Inflammatory macrophage (primary cell): Measurements from ENCODE around the gene SYNRG.
A peak's percentile ranks its signal among the peaks of the same experiment; 100 is the strongest.

Experiments
- DNase-seq, 2 donors: peaks; one replicate each; pipeline ENCODE4 v3.0.0-alpha.2; 2020 to 2022

SYNRG gene

DNA sequence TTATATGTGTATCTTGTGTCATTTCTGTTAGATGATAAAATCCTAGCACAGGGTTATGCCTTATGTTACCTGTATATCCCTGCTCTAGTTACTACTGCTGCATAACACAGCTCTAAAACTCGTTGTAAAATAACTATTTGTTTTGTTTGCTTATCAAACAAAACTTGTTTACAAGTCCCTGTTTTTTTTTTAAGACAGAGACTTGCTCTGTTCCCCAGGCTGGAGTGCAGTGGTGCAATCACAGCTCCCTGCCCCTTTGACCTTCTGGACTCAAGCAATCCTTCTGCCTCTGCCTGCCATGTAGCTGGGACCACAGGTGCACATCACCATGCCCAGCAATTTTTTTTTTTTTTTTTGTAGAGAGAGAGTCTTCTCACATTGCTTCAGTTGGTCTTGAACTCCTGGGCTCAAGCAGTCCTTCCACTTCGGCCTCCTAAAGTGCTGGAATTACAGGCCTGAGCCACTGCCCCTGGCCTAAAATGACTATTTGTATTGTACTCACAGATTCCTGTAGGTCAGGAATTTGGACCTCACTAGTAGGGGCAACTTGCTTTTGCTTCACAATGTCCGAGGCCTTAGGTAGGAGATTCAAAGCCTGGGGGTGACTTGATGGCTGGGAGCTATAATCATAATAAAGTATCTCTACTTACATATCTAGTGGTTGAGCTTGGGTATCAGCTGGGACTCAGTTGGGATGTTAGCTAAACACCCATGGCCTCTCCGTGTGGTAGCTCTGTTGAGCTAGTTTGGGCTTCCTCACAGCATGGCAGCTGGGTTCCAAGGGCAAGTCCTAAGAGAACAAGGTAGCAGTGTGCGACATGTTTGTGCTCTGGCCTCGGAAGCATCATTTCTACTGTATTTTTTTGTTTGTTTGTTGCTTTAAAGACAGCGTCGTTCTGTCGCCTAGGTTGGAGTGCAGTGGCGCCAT is 106.9 kb downstream of the SYNRG start:
- DNase-seq, result no peak

GRCh38 chr17:37500378-37500777 is 108.8 kb downstream of the SYNRG start:
- DNase-seq, result no peak

DNA sequence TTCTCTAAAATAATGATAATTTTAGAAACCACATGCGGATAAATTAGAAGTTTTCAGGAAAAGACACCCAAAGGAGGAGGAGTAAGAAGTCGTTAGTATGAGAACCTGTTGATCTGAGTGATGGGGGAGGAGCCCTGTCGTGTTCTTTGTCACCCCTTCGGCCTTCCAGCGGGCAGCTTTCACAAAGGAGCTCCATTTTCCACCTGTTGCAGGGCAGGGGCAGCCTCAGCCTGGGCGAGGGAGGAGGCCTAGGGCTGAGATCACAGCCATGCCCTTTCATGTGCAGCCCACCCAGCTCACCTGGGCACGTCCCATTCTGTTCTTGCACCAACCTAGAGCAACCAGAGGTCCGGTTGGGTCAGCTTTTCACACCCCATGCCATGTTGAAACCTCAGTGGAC is 114.2 kb downstream of the SYNRG start:
- no peak for DNase-seq

GRCh38 chr17:37494401-37494831 is 114.8 kb downstream of the SYNRG start:
- DNase-seq, result no peak

- DNase-seq, result no peak
Measured at GRCh38 chr17:37493249-37494027, 115.8 kb downstream of the SYNRG start.

DNA sequence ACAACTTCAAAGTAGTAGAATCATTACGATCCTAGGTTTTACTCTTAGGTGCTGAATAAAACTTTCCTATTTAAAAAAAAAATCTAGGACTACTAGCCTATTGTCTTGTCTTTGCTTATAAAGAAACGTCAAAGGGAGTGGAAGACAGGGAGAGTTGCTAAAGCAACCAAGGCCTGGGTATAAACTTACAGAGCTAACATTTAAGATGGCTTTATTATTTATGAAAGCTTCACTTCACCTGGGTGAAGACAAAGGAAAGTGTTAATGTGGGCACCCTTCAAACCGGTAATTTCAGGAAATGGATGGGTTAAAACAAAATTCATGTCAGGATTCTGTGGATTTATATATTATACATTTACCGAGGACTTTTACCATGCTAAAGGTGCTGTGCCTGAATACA is 117.1 kb downstream of the SYNRG start:
- DNase-seq, result no peak

DNA sequence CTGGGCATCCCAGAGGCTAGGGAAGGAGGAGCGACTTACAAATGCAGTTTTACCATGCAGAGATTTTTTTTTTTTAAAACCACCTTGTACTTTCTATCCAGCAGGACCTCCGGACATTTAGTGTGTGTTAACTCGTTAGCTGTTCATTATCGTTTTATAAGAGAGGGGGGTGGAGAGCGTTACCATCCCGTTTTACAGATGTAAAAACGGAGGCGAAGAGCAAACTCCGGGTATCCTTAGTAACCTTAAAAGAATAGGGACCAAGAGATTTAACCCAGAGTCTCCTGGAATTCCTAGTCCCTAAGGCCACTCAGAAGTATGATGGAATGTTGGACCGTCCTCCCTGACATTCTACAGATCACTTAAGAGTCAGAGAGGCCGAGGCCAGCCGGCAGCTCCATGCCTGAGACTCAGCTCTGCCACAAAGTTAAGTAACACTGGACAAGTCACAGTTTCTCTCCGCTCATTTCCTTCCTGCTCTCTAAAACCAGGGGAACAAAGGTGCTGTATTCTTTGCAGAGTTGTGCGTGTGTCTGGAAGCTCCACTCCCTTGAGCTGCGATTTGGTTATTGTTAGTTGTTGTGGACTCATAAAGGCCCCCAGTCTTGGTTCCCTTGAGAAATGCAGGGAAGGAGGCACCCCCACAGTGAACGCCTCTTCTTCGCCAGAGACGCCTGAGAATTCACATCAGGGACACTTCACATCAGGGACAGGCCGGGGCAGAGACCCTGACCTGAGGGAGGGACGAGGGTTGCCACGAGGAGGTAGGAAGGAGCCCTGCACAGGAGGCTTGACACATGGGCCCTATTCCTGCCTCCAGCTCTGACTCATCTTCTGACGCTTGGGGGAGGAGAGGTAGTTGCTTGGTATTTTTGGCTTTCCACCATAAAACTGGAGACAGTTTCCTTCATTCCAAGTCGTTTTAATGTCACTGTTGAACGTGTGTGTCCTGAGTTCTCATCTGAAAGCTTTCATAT is 118.3 kb downstream of the SYNRG start:
- DNase-seq, result peak in 1 of 2 donors; percentile 56

DNA sequence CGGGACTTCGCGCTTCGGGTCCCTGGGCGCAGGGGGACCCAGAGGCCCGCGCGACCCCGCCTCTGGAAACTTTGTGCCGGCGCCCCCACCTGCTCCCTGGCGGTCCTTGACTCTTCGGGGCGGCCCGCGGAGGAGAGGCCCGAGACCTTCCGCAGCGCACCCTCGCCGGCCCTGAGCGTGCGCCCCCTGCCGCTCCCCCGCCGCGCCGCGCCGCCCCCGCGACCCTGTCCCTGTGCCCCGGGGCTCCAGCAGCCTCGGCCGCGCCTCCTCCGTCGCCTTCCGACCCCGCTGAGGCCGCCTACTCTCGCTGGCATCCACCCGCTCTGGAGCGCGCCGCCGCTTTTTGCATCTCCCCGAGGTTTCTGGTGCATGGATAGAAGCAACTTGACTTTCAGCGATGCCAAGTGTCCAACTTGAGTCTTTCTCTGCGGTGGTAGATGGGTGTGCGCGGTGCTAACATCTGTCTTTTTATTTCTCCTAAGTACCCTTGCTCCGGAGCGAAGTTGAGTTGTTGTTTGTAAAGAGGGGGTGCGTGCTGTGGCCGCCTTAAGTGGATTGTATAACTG is 119.1 kb downstream of the SYNRG start:
- DNase-seq, result peak in 1 of 2 donors; percentile 58

- peak; percentile 63 to 87 for DNase-seq
Measured at GRCh38 chr17:37489197-37490001, 119.8 kb downstream of the SYNRG start, which contains the start of gene DUSP14. Gene DUSP14, plus strand, starts transcription at chr17:37489891. Its CDS starts 22,382 bp downstream, at chr17:37512273.

DNA sequence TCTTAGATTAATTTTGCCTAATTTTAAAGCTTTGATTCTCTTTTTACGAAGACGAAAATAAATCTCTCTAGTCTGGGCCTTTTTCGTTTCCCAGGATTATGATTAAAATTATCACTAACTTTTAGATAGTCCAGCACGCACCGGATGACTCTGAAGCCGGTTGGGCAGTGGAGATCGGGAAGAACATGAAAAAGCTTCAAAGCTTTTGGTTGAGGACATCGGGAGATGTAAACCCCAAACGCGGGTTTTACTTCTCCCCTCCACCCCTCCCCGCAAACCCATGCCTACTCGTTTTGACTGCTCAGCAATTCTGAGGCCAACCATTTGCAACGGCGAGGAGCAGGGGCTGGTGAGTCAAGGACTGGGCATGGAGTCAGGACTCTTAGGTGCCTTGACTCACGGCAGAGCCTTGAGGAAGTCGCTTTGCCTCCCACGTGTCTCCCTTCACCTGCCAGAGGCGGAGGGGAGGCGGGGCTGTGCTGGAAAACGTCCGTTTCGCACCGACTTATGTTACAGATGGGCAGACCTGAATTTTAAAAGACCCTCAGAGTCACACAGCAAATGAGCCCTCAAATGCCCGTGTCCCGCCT is 120.5 kb downstream of the SYNRG start:
- DNase-seq, result peak in 1 of 2 donors; percentile 55

DNA sequence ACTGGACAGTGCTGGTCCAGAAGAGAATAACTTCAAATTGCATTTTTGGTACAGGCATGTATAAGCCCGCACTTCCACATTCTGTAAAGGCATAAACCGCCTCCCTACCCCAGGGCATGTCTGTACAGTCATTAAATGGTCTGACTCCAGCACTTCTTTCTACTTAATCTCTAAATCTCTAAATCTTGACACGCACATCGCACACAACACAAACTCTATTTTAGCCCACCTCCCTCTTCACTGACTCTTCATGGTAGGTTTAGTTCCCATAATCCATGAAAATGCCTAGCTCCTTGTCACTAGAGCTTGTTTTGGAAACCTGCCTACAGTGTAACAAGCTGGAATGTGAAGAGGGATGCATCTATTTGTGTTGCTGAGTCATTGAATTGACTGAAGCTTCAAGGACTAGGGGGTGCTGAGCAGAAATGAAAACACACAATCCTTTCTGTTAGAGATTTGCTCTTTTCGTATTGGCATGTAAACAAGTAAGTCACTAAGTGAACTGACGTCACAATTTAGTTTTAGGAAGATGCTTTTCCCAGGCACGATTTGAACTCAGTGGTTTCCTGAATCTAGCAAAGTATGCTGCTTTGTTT is 121.1 kb downstream of the SYNRG start:
- DNase-seq, result peak in 1 of 2 donors; percentile 26

GRCh38 chr17:37485938-37486570 is 123.2 kb downstream of the SYNRG start:
- no peak for DNase-seq

DNA sequence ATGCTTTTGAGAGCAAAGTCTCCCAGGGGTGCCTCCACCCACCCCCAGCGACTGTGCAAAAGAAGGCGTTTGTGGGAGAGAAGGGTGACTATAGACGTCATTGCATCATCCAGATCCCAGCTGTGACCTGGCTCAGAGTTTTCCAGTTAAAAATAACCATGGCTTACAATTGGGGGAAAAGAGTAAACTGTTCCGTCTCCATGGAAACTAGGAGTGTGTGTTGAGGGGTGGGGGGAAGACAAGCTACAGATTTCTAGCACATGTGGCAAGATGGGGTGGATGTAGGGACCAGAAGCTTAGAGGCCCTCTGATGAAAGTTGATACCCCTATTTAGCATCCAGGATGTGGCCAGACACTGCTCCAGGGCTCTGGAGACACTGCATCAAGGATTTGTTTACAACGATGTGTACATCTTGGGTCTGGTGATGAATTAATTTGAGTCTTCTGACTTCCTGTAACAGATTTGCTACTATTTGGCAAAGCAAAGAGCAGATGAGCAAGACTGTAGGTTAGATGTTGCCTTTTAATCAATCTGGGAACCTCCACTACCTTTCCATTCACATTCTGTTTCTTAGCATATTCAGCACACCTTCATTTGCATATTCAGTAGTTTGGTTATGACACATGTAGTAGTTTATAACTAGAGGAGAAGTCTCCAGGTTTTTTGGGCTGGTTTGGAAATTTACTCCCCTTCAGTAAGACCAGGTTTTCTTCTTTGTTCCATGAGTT is 125.7 kb downstream of the SYNRG start:
- peak in 1 of 2 donors; percentile 34 for DNase-seq

GRCh38 chr17:37481001-37481665 is 128.1 kb downstream of the SYNRG start:
- DNase-seq, result no peak

DNA sequence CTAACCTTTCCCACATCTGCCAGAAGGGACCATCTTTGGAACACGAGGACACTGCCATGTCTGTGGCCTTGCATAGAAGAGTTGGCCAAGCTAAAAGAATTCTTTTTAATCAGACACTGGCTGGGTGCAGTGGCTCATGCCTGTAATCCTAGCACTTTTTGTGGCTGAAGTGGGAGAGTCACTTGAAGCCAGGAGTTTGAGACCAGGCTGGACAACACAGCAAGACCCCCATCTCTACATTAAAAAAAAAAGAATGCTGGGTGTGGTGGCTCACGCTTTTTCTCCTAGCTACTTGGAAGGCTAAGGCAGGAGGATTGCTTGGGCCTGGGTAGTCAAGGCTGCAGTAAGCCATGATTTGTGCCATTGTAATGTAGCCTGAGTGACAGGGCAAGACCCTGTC is 128.8 kb downstream of the SYNRG start:
- no peak for DNase-seq

DNA sequence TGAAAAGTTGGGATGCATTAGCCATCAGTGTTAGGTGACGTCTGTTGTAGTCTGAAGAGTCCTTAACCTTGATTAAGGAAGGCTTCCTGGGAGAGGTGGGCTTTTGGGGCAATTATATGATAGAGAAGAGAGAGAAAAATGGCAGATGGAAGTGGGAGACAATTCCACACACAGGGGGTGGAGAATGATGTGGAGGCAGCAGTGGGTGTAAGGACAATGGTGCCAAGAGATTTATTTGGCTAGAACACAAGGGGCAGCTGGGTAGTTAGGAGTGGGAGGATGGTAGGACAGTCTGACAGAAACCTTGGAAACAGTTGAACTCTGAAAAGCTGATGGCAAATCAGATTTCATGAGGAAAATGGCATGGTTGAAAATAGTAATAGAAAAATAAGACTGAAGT is 130.2 kb downstream of the SYNRG start:
- DNase-seq, result no peak

GRCh38 chr17:37478187-37478586 is 131.0 kb downstream of the SYNRG start:
- DNase-seq, result peak; percentile 38 to 60

GRCh38 chr17:37476431-37477120 is 132.6 kb downstream of the SYNRG start:
- DNase-seq, result no peak
